IMR-90 (cell line): ENCODE results near the gene SOX5. TPM values are rescaled to one million over a fixed set of nuclear protein-coding genes. Genes with fewer than 3 reads are reported as not detected.

Experiments used
- ATAC-seq: fragments of 200-7000 bp; cut with Tn5 transposase; 2 replicates; pipeline ENCODE4 v1.9.1; 2020; ENCODE audit warnings: low read depth, mild to moderate bottlenecking, moderate library complexity
- BruUV-seq: library from RNA; stranded (reverse); fragments of 400-500 nt; replicated peaks from 2 replicates; lab custom pipeline; 2021; lab: Mats Ljungman, UMichigan
- CTCF ChIA-PET: fragments of 300-600 bp; formaldehyde crosslinking; extraction: SDS; loops from one replicate; lab custom pipeline; 2021; ENCODE audit warnings: antibody characterized with exemption; lab: Yijun Ruan, JAX
- POLR2A ChIA-PET: fragments of 300-600 bp; sonication (Branson Sonifier 250); formaldehyde crosslinking; loops from one replicate; lab custom pipeline; 2022; ENCODE audit warnings: antibody characterized with exemption; ENCODE audit not compliant: unreplicated experiment; lab: Charles Lee
- DNase-seq: peaks from one replicate; pipeline ENCODE4 v3.0.0; 2013
- H2AFZ ChIP-seq: replicated peaks from 2 replicates; pipeline ENCODE3; 2013; ENCODE audit warnings: low read length, mild to moderate bottlenecking; ENCODE audit not compliant: poor library complexity
- H2AK5ac ChIP-seq: 2 replicates; pipeline ENCODE4 v1.6.1; 2013; ENCODE audit warnings: low read depth, low read length, inconsistent platforms
- H2AK9ac ChIP-seq: replicated peaks from 2 replicates; pipeline ENCODE3; 2013; ENCODE audit warnings: mild to moderate bottlenecking, low read depth, low read length, moderate library complexity; ENCODE audit not compliant: poor library complexity
- H2BK120ac ChIP-seq: 2 replicates; pipeline ENCODE4 v1.6.1; 2013; ENCODE audit warnings: low read depth, low read length, inconsistent platforms
- H2BK15ac ChIP-seq: 3 replicates; pipeline ENCODE4 v1.6.1; 2013; ENCODE audit warnings: low read depth, low read length, inconsistent platforms
- H2BK20ac ChIP-seq: 2 replicates; pipeline ENCODE4 v1.6.1; 2013; ENCODE audit warnings: low read depth, mild to moderate bottlenecking, inconsistent platforms, low read length, moderate library complexity
- H2BK5ac ChIP-seq: 2 replicates; pipeline ENCODE4 v1.6.1; 2013; ENCODE audit warnings: mild to moderate bottlenecking, low read depth, low read length, inconsistent platforms; ENCODE audit not compliant: poor library complexity, severe bottlenecking
- H3K14ac ChIP-seq: replicated peaks from 2 replicates; pipeline ENCODE4 v1.6.1; 2013; ENCODE audit warnings: low read depth, low read length, inconsistent platforms
- H3K18ac ChIP-seq: 2 replicates; pipeline ENCODE4 v1.6.1; 2013; ENCODE audit warnings: low read depth, low read length, control low read depth
- H3K23ac ChIP-seq: 2 replicates; pipeline ENCODE4 v1.6.1; 2013; ENCODE audit warnings: low read depth, low read length, inconsistent platforms
- H3K27ac ChIP-seq: 2 replicates; pipeline ENCODE4 v1.5.1; 2013; ENCODE audit warnings: mild to moderate bottlenecking, control low read depth, low read length; ENCODE audit not compliant: insufficient read depth
- H3K27me3 ChIP-seq: 2 replicates; pipeline ENCODE4 v1.6.1; 2013; ENCODE audit warnings: low read length; ENCODE audit not compliant: control insufficient read depth, insufficient read depth
- H3K36me3 ChIP-seq: 2 replicates; pipeline ENCODE4 v1.6.1; 2013; ENCODE audit warnings: low read length, mixed read lengths; ENCODE audit not compliant: control insufficient read depth, insufficient read depth
- H3K4ac ChIP-seq: 2 replicates; pipeline ENCODE4 v1.6.1; 2013; ENCODE audit warnings: low read depth, low read length, inconsistent platforms
- H3K4me1 ChIP-seq: 2 replicates; pipeline ENCODE4 v1.6.1; 2013; ENCODE audit warnings: low read length, mixed read lengths; ENCODE audit not compliant: control insufficient read depth, insufficient read depth
- H3K4me2 ChIP-seq: 2 replicates; pipeline ENCODE4 v1.6.1; 2013; ENCODE audit warnings: low read depth, mild to moderate bottlenecking, control low read depth, low read length, moderate library complexity
- H3K4me3 ChIP-seq: 2 replicates; pipeline ENCODE4 v1.5.1; 2013; ENCODE audit warnings: low read depth, mild to moderate bottlenecking, control low read depth, low read length, moderate library complexity; ENCODE audit not compliant: insufficient read depth
- H3K56ac ChIP-seq: 2 replicates; pipeline ENCODE4 v1.6.1; 2013; ENCODE audit warnings: low read length, inconsistent platforms; ENCODE audit not compliant: insufficient read depth; ENCODE audit errors: extremely low read depth
- H3K79me1 ChIP-seq, 2 experiments: 2 replicates each; pipeline ENCODE4 v1.6.1; 2013; ENCODE audit warnings: low read length in 2 of 2, inconsistent platforms in 1 of 2, low read depth in 1 of 2
- H3K9ac ChIP-seq: 2 replicates; pipeline ENCODE4 v1.6.1; 2013; ENCODE audit warnings: low read depth, low read length, control low read depth
- H3K9me1 ChIP-seq: 2 replicates; pipeline ENCODE4 v1.6.1; 2013; ENCODE audit warnings: low read length, inconsistent platforms; ENCODE audit not compliant: insufficient read depth
- H3K9me3 ChIP-seq: 2 replicates; pipeline ENCODE4 v1.6.1; 2013; ENCODE audit warnings: low read length; ENCODE audit not compliant: control insufficient read depth, insufficient read depth
- H4K20me1 ChIP-seq: 2 replicates; pipeline ENCODE4 v1.6.1; 2013; ENCODE audit warnings: low read length, inconsistent platforms; ENCODE audit not compliant: insufficient read depth
- H4K5ac ChIP-seq: 2 replicates; pipeline ENCODE4 v1.6.1; 2013; ENCODE audit warnings: mild to moderate bottlenecking, low read depth, low read length, control low read depth
- H4K8ac ChIP-seq, 2 experiments: 2 replicates each; pipeline ENCODE4 v1.6.1; 2013; ENCODE audit warnings: low read depth in 2 of 2, low read length in 2 of 2, control low read depth in 1 of 2, inconsistent platforms in 1 of 2
- H4K91ac ChIP-seq: 2 replicates; pipeline ENCODE4 v1.6.1; 2013; ENCODE audit warnings: low read depth, low read length, inconsistent platforms; ENCODE audit not compliant: insufficient read depth
- BHLHE40 ChIP-seq: fragments of 150-350 bp; IDR thresholded peaks from 2 replicates; pipeline ENCODE4 v1.6.1; 2016; ENCODE audit warnings: mild to moderate bottlenecking, low read depth, low read length
- CEBPB ChIP-seq: IDR thresholded peaks from 2 replicates; pipeline ENCODE4 v1.6.1; 2012; ENCODE audit warnings: low read depth, low read length, improper control_type of control experiment
- CHD1 ChIP-seq: IDR thresholded peaks from 2 replicates; pipeline ENCODE4 v1.6.1; 2012; ENCODE audit warnings: low read depth, low read length, improper control_type of control experiment
- FOS ChIP-seq: fragments of 150-350 bp; IDR thresholded peaks from 2 replicates; pipeline ENCODE4 v1.6.1; 2016; ENCODE audit warnings: low read depth, low read length
- MAFK ChIP-seq: IDR thresholded peaks from 2 replicates; pipeline ENCODE4 v1.6.1; 2012; ENCODE audit warnings: low read depth, low read length, improper control_type of control experiment
- MAZ ChIP-seq: IDR thresholded peaks from 2 replicates; pipeline ENCODE4 v1.6.1; 2012; ENCODE audit warnings: low read depth, mild to moderate bottlenecking, low read length, improper control_type of control experiment, moderate library complexity, borderline replicate concordance
- MXI1 ChIP-seq: IDR thresholded peaks from 2 replicates; pipeline ENCODE4 v1.6.1; 2012; ENCODE audit warnings: low read depth, mild to moderate bottlenecking, low read length, moderate library complexity, borderline replicate concordance
- NFE2L2 ChIP-seq: fragments of 150-350 bp; IDR thresholded peaks from 2 replicates; pipeline ENCODE4 v1.6.1; 2016; ENCODE audit warnings: low read depth, mild to moderate bottlenecking, low read length
- POLR2A ChIP-seq: IDR thresholded peaks from 2 replicates; pipeline ENCODE4 v1.6.1; 2012; ENCODE audit warnings: mild to moderate bottlenecking, low read depth, low read length
- RAD21 ChIP-seq: IDR thresholded peaks from 2 replicates; pipeline ENCODE4 v1.6.1; 2012; ENCODE audit warnings: low read length, improper control_type of control experiment
- RCOR1 ChIP-seq: IDR thresholded peaks from 2 replicates; pipeline ENCODE4 v1.6.1; 2012; ENCODE audit warnings: mild to moderate bottlenecking, low read length, improper control_type of control experiment; ENCODE audit not compliant: insufficient replicate concordance
- RFX5 ChIP-seq: IDR thresholded peaks from 2 replicates; pipeline ENCODE4 v1.8.0; 2012; ENCODE audit warnings: low read depth, mild to moderate bottlenecking, low read length, moderate library complexity
- SMC3 ChIP-seq: fragments of 150-350 bp; IDR thresholded peaks from 2 replicates; pipeline ENCODE4 v1.6.1; 2016; ENCODE audit warnings: low read depth, mild to moderate bottlenecking, antibody characterized with exemption, low read length, moderate library complexity
- WGBS, 2 experiments: methylation state at CpG; one replicate each; pipeline versions ENCODE4 v1.1.5 to v1.1.7; 2013; ENCODE audit warnings: missing lambda C conversion rate in 2 of 2; ENCODE audit not compliant: insufficient read length in 1 of 2; ENCODE audit errors: extremely low coverage in 2 of 2; 5-methylcytosine and 5-hydroxymethylcytosine counted together
- dilution Hi-C: fragments of 300-500 bp; cut with HindIII; formaldehyde crosslinking; loops from one replicate; pipeline ENCODE4 v1.14.3; 2018; ENCODE audit warnings: low sequenced_read_pairs; ENCODE audit not compliant: unreplicated experiment
- in situ Hi-C: fragments of 300-500 bp; cut with MboI; formaldehyde crosslinking; loops from 3 replicates; pipeline ENCODE4 v1.14.3; 2019; ENCODE audit warnings: low sequenced_read_pairs, inconsistent platforms, mixed read lengths
- intact Hi-C: fragments of 100-400 bp; cut with micrococcal nuclease; formaldehyde crosslinking; loops from 2 replicates; pipeline ENCODE4 v1.10.0; 2022
- polyA plus RNA-seq, 3 experiments: library from polyadenylated mRNA; depleted of rRNA; stranded (reverse); fragments of >200 nt; gene quantifications; 2 replicates each; pipeline ENCODE4 v1.2.3, GENCODE V29; 2012; ENCODE audit warnings: low replicate concordance in 1 of 3
- total RNA-seq: library from RNA; depleted of rRNA; stranded (reverse); fragments of >200 nt; gene quantifications from 2 replicates; pipeline ENCODE4 v1.2.3, GENCODE V29; 2012
- TF ChIP-seq, protein P1 (sequence below): conservative IDR thresholded peaks from 2 replicates; pipeline ENCODE4 v1.5.1; 2012; ENCODE audit warnings: mild to moderate bottlenecking, low read depth, low read length, improper control_type of control experiment
- TF ChIP-seq, protein P2 (sequence below): fragments of 150-350 bp; IDR thresholded peaks from 2 replicates; pipeline ENCODE4 v1.6.1; 2016; ENCODE audit warnings: low read depth, mild to moderate bottlenecking, low read length, moderate library complexity, borderline replicate concordance

Gene SOX5
- total and polyA plus RNA-seq, 2 of the 4 experiments (the other 2 are of a cell fraction), result 1.1 to 13.1 TPM

- no peaks in the 10 kb centered on the region for H3K9me1 ChIP-seq
- H3K18ac ChIP-seq, result no peak overlapping the region
- intact Hi-C loops (no loop called here), in situ Hi-C loops (no loop called here), dilution Hi-C loops (no loop called here)
- H3K36me3 ChIP-seq, result no peaks in the 10 kb centered on the region
- TF ChIP-seq MAFK, result no peak
- no peak for TF ChIP-seq MAZ
- TF ChIP-seq CEBPB, result no peak
- no peak for TF ChIP-seq CHD1
- TF ChIP-seq FOS, result no peak
- no peak for TF ChIP-seq NFE2L2
- no peak for TF ChIP-seq MXI1
- no peak for TF ChIP-seq RAD21
- TF ChIP-seq, protein P1, sequence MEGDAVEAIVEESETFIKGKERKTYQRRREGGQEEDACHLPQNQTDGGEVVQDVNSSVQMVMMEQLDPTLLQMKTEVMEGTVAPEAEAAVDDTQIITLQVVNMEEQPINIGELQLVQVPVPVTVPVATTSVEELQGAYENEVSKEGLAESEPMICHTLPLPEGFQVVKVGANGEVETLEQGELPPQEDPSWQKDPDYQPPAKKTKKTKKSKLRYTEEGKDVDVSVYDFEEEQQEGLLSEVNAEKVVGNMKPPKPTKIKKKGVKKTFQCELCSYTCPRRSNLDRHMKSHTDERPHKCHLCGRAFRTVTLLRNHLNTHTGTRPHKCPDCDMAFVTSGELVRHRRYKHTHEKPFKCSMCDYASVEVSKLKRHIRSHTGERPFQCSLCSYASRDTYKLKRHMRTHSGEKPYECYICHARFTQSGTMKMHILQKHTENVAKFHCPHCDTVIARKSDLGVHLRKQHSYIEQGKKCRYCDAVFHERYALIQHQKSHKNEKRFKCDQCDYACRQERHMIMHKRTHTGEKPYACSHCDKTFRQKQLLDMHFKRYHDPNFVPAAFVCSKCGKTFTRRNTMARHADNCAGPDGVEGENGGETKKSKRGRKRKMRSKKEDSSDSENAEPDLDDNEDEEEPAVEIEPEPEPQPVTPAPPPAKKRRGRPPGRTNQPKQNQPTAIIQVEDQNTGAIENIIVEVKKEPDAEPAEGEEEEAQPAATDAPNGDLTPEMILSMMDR, result no peak
- TF ChIP-seq BHLHE40, result no peak
- no peak for TF ChIP-seq RFX5
- TF ChIP-seq, protein P2, sequence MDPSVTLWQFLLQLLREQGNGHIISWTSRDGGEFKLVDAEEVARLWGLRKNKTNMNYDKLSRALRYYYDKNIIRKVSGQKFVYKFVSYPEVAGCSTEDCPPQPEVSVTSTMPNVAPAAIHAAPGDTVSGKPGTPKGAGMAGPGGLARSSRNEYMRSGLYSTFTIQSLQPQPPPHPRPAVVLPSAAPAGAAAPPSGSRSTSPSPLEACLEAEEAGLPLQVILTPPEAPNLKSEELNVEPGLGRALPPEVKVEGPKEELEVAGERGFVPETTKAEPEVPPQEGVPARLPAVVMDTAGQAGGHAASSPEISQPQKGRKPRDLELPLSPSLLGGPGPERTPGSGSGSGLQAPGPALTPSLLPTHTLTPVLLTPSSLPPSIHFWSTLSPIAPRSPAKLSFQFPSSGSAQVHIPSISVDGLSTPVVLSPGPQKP, result no peak
- no peak for TF ChIP-seq SMC3
- no peak for TF ChIP-seq POLR2A
- TF ChIP-seq RCOR1, result no peak
- ATAC-seq, result no peak
- H2BK20ac ChIP-seq, result no peak overlapping the region
- H2BK5ac ChIP-seq, result no peak overlapping the region
- no peak overlapping the region for H3K23ac ChIP-seq
- H3K4me1 ChIP-seq, result no peaks in the 10 kb centered on the region
- H4K20me1 ChIP-seq, result no peaks in the 10 kb centered on the region
- H2BK120ac ChIP-seq, result no peak overlapping the region
- no peak overlapping the region for H3K4ac ChIP-seq
- H3K9ac ChIP-seq, result no peak overlapping the region
- H2AK9ac ChIP-seq, result no peak overlapping the region
- no peaks in the 10 kb centered on the region for H3K27me3 ChIP-seq
- H4K5ac ChIP-seq, result no peak overlapping the region
- ChIA-PET POLR2A (no interaction called here), CTCF (no interaction called here)
- H2AFZ ChIP-seq, result no peak overlapping the region
- H3K14ac ChIP-seq, result no peak overlapping the region
- H3K79me1 ChIP-seq, result no peaks in the 10 kb centered on the region
- no peak overlapping the region for H4K8ac ChIP-seq
- no peak overlapping the region for H2AK5ac ChIP-seq
- H3K56ac ChIP-seq, result no peak overlapping the region
- H3K4me2 ChIP-seq, result no peak overlapping the region
- H3K9me3 ChIP-seq, result no peaks in the 10 kb centered on the region
- no CpG with 5 or more reads among the region's 8 CpGs for WGBS, 2 experiments
- no peak for DNase-seq
- BruUV-seq, result no TSS peak
- no peak overlapping the region for H3K27ac ChIP-seq
- no peak overlapping the region for H2BK15ac ChIP-seq
- no peak overlapping the region for H3K4me3 ChIP-seq
- no peak overlapping the region for H4K91ac ChIP-seq
Observed at GRCh38 chr12:23824358-23824757, 125.1 kb downstream of the SOX5 start.
